Subcutaneous adipose tissue (tissue), 4 donors: ENCODE measurements around the gene EEF1AKMT4. TPM values are rescaled to one million over a fixed set of nuclear protein-coding genes. Genes with fewer than 3 reads are reported as not detected.

Experiments
- CTCF ChIP-seq: fragments of 450-650 bp; IDR thresholded peaks from one replicate; pipeline ENCODE4 v1.5.1; 2016; ENCODE audit warnings: low read depth, mild to moderate bottlenecking, control low read depth, antibody characterized with exemption, moderate library complexity
- total RNA-seq, 4 donors: library from RNA; depleted of rRNA; stranded (reverse); fragments of >200 nt; gene quantifications; one replicate each; pipeline ENCODE4 v1.1.0, GENCODE V29; 2016

Gene EEF1AKMT4
- total RNA-seq, 4 donors from 2014 or later = 3.4 to 5.5 (median 4.3) TPM

- no peak for TF ChIP-seq CTCF
Observed at GRCh38 chr3:184230603-184231528, 18.6 kb upstream of the EEF1AKMT4 start.

- no peak for TF ChIP-seq CTCF
Observed at GRCh38 chr3:184231671-184232070, 17.8 kb upstream of the EEF1AKMT4 start.

- no peak for TF ChIP-seq CTCF
Observed at GRCh38 chr3:184233127-184233843, 16.2 kb upstream of the EEF1AKMT4 start.

- TF ChIP-seq CTCF = no peak
Observed at GRCh38 chr3:184234224-184234623, 15.2 kb upstream of the EEF1AKMT4 start.

GRCh38 chr3:184234671-184235380 is 14.6 kb upstream of the EEF1AKMT4 start:
- no peak for TF ChIP-seq CTCF

- no peak for TF ChIP-seq CTCF
Observed at GRCh38 chr3:184235381-184236032, 14.0 kb upstream of the EEF1AKMT4 start.
